ENCODE data around the gene SELENOM.

SELENOM gene, protein sequence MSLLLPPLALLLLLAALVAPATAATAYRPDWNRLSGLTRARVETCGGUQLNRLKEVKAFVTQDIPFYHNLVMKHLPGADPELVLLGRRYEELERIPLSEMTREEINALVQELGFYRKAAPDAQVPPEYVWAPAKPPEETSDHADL

DNA sequence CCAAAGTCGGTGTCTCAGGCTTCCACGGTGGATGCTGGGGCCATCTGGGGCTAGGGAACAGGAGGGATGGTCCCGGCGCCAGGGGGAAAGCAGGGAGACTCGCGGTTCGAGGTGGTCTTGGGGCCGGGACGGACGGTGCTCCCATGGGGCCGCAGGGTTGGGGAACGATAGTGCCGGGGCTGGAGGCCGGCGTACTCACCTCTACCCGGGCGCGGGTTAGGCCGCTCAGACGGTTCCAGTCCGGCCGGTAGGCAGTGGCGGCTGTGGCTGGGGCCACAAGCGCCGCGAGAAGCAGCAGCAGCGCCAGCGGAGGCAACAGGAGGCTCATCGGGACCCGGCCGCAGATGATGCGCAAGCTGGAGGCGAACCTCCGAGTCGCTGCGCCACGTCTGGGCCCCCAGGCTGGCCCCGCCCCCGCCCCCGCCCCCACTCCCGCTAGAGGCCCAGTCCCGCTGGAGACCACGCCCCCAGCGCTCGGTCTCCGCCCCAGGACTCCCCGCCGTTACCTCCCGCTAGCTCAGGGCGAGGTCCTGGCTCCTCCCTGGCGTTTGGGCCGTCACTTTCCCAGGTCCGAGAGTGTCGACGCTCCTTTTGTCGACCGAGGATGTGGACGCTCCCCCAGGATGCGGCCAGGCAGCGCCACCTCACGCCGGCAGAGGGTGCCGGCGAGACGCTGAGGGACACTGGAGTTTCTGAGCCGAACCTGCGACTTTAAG lies at the start of gene SELENOM:
Gene SELENOM, minus strand, starts transcription at position 391 of the 716 bp plus-strand sequence. Its CDS starts 63 bp downstream, at position 328.
- peak; percentile 93 for DNase-seq (ENCODE audit: low read depth)

DNA sequence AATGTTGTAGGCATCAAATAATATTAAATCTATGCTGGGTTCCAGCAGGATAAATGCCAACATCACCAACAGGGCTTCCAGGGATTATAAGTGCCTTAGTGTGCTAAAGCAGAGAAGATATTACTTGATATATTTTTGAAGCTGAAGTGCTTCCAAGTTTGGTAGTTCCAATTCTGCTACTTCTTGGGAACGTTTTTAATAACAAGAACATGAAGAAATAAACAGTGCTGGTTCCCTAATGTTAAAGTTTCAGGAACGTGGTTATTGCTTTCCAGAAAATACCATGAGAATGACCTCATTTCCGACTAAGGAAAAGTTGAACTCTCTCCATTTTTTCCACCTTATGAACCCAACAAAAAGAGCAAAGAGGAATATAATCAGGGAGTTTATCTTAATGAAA lies 48.1 kb upstream of the SELENOM start:
- DNase-seq (ENCODE audit: low read depth): no peak

DNA sequence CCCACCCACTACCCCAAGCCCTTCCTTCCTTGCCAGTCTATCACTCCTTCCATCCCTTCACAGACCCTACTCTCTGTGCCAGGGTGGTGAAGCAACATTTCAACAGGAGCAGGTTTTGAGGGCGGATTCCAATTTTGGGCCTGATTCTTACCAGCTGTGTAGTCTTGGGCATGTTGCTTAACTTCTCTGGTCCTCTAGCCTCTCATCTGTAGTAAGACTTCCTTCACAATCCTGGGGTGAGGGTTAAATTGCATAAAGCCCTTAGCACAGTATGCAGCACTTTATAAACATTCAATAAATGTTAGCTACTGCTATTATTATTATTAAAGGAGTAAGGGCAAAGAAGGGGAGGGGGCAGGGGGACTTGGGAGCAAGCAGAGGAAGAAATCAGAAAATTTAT lies 47.6 kb upstream of the SELENOM start:
- no peak for DNase-seq (ENCODE audit: low read depth)

DNA sequence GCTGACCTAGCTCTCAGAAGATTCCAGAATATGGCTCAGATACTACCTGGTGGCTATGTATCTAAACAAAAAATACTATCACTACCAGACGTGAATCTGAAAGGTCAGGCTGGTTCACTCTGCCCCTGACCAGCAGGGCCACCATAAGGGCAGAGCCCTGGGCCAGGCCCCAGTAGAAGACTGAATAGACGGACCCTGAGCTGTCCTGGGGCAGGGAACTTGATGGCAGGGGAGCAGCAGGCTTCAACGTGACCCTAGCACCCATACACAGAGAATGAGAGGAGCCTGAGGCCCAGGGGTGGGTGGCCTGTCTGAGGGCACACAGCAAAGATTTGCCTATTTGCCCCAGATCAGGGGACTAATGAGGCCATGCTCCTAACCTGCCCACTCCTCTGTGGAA lies 46.0 kb upstream of the SELENOM start:
- no peak for DNase-seq (ENCODE audit: low read depth)

DNA sequence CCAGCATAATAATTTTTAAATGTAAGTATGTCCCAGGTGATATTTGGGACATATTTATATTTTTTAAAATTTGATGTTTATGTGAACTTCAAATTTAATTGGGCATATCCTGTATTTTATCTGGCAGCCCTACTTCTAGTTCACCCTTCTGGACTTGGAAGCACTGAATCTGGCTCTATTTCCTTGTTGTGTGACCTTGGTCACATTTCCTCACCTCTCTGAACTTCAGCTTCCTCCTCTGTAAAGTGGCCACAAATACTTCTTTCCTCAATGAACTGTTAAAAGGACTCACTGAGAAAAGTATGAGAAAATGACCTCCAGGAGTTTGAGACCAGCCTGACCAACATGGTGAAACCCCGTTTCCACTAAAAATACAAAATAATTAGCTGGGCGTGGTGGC lies 44.5 kb upstream of the SELENOM start:
- DNase-seq (ENCODE audit: low read depth): no peak

DNA sequence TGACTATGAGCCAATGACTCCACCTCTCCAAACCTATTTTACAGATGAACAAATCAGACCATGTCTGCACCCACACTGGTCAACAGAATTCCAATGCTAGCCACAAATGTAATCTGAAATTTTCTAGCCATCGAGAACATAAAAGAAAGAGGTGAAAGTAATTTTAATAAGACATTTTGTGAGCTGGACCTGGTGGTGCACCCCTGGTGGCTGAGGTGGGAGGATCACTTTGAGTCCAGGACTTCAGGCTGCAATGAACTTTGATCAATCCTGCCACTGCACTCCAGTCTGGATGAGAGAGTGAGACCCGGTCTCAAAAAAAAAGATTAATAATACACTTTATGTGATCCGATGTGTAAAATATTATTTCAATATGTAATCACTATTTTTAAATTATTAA lies 43.2 kb upstream of the SELENOM start:
- DNase-seq (ENCODE audit: low read depth): no peak

DNA sequence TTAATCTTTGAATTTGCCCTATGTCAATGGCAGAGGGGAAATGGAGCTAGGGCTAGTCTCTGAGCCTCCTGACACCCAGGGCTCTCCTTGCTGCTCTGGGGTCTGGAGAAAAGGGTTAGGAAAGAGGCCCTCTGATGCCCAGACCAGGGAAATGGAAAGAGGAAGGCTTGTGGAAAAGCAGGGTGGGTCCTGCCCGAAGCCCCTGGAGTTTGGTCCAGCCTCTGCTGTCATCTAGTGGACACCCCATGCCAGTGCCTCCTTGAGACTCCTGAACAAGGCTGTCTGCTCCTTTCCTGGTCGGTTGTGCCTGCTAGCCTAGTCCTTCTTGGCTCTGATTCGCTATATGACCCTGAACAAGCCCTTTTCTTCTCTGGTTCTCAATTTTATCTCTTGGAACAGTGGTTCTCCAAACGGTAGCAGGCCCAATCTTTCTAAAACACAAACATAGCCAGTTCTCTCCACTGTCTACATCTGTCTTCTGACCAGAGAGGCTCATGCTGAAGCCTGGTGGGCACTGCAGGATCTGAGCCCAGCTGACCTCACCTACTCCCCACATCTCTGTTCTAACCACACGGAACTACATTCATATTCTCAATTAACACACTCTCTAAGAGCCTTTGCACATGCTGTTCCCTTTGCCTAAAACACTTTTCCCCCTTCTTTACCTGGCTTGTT lies 41.7 kb upstream of the SELENOM start:
- peak; percentile 34 for DNase-seq (ENCODE audit: low read depth)

DNA sequence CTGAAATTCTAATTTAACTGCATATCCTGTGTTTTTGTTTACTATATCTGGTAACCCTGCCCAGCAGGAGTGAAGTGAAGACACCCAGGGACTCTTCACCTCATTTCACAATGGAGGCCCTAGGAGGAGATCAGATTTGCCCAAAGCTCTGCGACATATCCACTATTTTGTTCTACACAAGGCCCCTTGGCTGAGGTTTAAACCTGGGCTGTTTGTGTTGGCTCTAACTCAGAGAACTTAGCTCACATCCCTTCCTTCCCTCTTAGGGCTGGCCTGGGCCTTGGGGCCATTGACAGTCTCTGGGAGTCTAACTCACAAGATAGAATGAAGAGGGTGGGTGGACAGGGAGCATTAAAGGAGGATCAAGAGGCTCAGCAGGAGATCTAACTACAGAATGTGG lies 41.1 kb upstream of the SELENOM start:
- no peak for DNase-seq (ENCODE audit: low read depth)

DNA sequence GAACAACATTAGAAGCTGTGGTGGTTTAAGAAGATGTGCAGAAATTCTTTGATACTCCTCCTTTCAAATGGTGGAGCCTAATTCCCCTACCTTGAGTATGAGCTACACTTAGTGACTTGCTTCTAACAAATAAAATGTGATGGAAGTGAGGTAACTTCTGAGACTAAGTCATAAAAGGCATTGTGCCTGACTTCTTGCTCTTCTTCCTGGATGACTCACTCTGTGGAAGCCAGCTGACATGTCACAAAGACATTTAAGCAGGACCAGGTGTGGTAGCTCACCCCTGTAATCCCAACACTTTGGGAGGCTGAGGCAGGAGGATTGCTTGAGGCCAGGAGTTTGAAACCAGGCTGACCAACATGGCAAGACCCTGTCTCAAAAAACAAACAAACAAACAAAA lies 36.9 kb upstream of the SELENOM start:
- DNase-seq (ENCODE audit: low read depth): no peak

DNA sequence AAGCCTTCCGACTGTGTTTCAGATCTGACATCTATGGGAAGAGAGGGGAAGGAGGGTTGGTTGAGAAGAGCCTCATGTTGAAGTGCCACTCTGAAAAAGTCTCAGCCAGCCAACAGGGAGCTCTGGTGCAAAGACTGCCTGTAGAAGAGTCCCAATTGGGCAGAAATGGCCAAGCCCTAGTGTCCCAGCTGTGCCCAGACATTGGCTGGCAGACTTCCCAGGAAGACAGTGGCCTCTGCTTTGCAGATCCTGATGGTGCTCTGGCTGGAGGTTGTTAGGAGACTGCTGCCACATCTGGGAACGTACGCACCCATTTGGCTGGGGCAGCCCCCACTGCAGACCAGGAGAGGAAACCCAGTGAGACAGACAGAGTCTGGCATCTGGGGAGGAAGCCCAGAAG lies 36.2 kb upstream of the SELENOM start:
- DNase-seq (ENCODE audit: low read depth): no peak

DNA sequence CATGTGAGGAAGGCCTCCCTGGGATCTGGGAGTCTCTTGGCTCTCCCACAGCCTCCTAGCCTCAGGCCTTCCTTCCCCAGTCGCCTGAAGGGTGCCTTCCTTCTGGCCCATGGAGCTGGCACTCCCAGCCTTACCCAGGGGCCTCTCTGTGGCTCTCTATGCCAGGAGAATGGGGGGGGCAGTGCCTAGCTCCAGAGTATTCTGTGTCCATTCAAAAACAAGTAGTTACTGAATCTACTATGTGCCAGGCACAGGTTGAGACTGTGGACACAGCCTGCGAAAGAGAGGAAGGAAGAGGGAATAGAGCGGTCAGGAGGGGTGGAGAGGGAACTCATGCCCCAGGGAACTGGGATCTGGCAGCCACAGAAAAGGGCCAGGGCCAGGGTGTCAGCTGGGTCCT lies 35.7 kb upstream of the SELENOM start:
- no peak for DNase-seq (ENCODE audit: low read depth)

DNA sequence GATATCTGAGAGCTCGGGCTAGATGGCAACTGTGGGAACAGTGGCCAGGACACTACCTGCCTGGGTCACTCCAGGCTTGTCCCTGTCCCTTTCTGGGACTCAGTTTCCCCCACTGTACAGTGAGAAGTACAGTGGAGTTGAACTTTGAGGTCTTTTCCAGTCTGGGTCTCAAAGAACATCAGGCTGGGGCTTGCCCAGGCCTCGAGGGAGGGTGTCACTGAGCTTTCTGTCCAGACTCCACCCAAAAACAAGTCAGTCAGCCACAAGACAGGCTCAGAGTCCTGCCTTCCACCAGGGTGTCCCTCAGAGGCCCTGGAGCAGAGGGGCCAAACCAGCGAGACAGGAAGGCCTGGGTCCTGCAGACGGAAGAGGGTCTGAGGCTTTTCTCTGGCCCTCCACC lies 34.9 kb upstream of the SELENOM start:
- no peak for DNase-seq (ENCODE audit: low read depth)

DNA sequence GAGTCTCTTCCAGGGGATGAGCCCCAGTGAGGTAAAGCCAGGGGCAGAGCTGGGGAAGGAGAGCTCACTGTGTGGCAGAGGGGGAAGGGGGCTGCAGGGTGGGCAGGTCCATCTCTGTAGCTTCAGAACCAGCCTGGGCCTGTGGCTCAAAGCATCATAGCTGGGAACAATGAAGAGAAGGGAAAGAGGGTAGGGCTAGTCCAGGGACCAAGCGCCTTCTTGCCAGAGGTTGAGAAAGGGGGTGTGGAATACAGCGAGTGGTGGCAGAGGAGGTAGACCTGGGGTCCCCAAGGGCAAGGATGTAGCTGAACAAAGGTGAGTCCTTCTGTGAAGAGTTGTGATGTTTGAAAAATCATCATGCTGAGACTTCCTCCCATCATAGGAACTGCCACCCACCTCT lies 34.2 kb upstream of the SELENOM start:
- DNase-seq (ENCODE audit: low read depth): no peak

DNA sequence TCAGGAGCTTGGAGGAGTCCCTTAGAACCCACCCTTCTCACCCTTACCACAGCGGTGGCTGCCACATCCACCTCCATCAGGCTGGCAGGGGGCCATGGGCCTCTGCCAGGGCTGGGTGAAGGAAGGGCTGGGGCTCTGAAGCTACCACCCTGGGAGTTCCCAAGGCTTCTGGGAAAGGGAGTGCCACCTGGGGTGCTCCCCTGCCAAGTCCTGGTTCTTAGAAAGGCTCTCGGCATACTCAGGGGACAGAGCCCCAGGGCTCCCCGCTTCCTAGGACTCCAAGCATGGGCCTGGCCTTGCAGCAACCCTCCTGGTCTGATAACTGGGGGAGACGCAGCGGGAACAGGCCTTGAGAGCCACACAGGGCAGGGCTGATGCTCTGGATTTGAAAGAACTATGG lies 33.4 kb upstream of the SELENOM start:
- no peak for DNase-seq (ENCODE audit: low read depth)

DNA sequence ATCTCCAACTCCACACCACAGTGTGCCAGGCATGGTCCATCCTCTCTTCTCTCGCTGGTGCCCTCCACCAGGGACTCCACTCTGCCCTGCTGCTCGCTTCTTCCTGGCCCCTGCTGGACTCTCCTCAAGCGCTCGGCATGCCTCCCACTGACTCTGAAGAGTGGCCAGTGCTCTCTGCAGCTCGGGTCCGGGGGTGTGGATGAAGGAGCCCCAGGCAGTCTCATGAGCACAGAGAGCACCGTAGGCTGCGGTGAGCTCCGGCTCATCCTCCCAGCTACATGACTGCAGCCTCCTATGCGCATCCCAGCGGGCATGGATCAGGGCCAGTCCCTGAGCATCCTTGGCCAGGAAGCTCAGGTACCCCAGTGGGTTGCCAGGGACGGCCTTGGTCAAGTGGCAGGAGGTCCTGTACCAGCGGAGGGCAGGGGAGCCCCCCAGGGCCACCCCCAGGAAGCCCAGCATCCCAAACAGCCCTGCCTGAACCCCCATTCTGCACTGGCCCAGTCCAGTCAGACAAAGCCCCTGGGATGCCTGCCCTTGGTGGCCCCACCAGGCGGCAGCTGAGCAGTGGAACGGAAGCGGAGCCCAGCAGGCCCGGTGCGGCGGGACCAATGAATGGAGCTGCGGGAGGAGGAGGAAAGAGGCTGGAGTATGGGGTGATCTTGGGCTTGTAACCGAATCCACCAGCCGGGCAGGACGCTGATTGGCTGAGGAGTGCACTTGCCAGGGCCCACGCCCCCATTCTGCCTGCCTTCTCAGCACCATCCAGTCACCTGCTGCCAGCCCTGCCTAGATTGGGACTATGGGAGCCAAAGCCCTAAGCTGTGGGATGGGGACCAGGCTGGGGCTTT lies 32.7 kb upstream of the SELENOM start, which contains the start of gene PLA2G3:
Gene PLA2G3, minus strand, starts transcription at position 643 of the 851 bp plus-strand sequence. Its CDS starts 154 bp downstream, at position 489.
- no peak for DNase-seq (ENCODE audit: low read depth)

DNA sequence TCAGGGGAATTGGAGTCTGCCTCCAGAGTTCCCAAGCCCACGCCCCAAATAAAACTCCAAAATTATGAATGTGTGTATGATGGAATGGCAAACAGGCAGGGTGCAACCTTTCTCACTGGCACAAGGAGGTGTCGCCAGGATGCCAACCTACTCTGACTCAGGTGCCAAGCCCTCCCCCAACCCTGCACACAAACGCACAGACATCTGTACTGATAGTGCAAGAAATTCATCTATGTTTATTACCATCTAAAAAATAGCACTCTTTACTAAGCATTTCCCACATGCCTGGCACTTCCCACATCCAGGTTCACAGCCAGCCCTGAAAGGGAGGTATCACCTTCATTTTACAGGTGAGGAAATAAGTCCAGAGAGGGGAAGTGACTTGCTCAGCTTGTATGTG lies 31.7 kb upstream of the SELENOM start:
- no peak for DNase-seq (ENCODE audit: low read depth)

DNA sequence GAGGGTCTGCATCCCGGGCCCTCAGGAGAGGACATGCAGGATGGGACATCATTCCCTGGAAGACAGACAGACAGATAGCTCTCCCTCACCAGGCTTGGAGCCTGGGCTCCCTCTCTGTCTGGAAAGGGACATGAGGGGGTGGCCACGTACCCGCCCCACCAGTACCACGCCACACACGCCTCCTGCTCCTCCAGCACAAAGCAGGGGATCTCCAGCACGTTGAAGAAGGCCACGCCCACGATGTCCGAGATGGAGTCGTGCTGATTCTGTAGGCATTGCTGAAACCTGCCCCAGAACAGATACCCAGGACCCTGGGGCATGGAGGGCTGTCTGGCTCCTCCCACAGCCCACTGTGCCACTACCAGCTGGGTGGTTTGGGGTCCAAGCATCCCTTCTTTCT lies 30.8 kb upstream of the SELENOM start:
- no peak for DNase-seq (ENCODE audit: low read depth)

DNA sequence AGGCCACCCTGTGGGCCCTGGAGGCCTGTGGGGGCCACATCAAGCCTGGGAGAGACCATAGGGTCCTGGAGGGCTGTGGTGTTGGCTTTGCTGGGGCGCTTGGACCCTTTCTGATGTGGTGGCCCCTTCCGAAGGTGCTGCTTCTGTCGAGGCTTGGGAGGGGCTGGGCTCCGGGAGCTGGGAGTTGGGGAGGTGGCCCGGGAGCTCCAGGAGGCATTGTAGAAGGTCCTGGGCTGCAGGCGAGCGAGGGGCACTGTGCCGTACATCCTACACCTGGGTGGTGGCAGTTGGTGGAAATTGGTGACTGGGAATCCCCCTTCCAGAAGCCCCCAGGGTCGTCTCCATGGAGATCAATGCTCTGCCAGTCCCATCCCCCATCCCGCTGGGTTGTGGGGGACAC lies 30.4 kb upstream of the SELENOM start:
- DNase-seq (ENCODE audit: low read depth): no peak

DNA sequence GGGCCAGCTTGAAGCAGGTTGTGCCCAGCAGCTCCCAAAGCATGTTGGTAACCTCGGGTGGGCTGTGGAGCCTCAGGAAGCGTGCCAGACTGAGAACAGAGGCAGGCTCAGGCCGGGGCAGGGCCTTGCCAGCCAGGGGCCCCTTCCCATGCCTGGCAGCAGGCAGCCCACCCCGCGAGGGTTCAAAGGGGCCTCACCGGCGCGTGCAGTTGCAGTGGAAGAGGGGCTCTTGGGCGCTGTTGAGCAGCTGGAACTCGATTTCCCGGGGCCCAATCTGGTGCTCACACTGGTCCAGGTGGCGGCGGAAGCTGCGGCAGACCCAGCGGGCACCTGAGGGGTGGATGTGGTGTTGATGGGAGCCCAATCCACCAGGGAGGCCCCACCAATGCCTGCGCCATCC lies 29.3 kb upstream of the SELENOM start:
- no peak for DNase-seq (ENCODE audit: low read depth)

DNA sequence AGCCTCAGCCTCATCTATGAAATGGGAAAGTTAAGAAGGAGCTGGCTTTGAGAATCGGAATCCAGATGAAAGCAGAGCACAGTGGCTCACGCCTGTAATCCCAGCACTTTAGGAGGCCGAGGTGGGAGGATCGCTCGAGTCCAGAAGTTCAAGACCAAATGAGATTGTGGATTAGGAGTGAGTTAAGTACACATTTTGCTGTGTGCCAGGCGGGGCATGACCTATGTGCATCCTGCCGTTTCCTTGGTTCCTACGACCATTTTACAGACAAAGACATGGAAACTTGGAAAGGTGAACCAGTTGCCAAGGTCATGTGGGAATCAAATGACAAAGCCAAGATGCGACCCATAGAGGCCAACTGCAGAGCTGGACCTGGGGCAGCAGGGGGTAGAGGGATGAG lies 28.8 kb upstream of the SELENOM start:
- DNase-seq (ENCODE audit: low read depth): no peak

DNA sequence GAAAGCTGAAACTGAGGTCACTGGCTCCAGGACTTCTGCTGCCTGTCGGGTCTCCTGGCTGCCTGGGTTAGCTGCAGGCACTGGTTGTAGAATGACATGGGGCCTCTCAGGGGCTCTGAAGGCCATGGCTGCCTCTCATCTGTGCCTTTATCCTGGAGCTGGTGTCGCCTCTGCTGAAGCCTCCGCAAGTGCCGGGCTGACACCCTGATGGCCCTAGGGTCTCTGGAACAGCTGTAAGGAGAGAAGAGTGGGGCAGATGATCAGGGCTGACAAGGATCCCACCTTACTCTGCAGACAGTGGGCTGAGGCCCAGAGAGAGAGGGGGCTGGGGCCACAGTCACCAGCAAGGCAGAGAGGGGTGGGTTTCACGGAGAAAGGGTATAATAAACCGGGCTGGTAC lies 28.3 kb upstream of the SELENOM start:
- DNase-seq (ENCODE audit: low read depth): no peak

DNA sequence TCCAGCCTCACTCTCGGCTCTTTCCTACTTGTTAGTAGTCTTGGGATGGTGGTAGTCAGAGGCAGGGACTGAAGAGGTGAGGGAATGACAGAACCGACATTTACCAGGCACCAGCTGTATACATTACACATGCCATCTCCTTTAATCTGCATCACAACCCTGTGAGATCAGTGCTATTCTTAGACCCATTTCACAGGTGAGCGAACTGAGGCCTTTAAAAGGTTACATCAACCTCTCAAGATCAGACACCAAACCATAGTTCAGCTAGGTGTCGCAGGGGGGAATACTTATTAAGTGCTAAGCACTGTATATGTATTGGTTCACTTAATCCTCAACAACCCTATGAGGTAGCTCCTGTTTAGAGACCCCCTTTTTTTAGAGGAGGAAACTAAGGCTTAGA lies 27.3 kb upstream of the SELENOM start:
- DNase-seq (ENCODE audit: low read depth): no peak

DNA sequence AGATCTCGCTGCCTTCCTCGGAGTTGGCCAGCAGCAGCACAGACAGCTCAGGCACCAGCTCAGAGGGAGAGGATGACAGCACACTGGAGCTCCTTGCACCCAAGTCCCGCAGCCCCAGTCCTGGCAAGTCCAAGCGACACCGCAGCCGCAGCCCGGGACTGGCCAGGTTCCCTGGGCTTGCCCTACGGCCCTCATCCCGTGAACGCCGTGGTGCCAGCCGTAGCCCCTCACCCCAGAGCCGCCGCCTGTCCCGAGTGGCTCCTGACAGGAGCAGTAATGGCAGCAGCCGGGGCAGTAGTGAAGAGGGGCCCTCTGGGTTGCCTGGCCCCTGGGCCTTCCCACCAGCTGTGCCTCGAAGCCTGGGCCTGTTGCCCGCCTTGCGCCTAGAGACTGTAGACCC lies 26.5 kb upstream of the SELENOM start:
- no peak for DNase-seq (ENCODE audit: low read depth)
